HG03565 (cell line): ENCODE results near the gene ARHGAP35.

Source experiments
- ATAC-seq: cut with Tn5 transposase; IDR thresholded peaks from one replicate; pipeline ENCODE4 v1.9.1; 2021; ENCODE audit warnings: mild to moderate bottlenecking, moderate library complexity; ENCODE audit not compliant: unreplicated experiment

ARHGAP35 gene

GRCh38 chr19:46901701-46902401 lies 41.1 kb downstream of the ARHGAP35 start:
- ATAC-seq = no peak

GRCh38 chr19:46902402-46902766 lies 41.6 kb downstream of the ARHGAP35 start:
- ATAC-seq = no peak

DNA sequence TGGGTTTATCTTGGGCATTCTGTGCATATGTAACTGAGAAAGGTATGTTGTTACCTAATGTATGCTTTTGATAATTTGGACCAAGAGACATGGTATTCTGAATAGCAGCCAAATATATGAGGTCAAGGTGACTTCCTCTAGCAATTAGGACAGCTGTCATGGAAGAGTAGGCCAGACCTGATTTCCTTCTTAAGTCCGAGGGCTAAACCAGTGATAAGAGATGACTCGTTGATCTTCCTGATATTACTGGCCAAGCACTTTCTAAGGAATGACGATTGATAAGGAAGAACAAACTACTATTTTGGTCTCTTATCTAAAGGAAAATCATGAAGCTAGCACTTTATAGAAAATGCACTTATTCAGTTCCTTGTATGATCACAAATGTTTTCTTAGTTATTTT lies 42.7 kb downstream of the ARHGAP35 start:
- ATAC-seq = no peak

- ATAC-seq = no peak
Measured at GRCh38 chr19:46904114-46905060, 43.6 kb downstream of the ARHGAP35 start.

DNA sequence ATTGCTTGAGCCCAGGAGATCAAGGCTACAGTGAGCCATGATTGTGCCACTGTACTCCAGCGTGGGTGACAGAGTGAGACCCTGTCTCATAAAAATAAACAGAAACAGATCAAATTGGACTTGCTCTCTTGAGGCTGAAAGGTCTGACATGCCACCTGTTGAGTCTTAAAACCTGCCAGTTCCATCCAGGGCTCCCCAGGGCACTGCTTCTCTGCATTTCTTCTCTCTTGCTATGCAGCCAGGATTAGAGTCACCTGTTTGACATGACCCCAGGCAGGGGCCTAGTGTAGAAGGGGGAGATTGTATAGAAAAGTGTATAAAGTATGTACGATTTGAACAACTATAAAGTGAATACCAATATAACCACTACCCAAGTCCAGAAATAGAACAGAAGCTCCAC lies 45.4 kb downstream of the ARHGAP35 start:
- ATAC-seq = no peak

DNA sequence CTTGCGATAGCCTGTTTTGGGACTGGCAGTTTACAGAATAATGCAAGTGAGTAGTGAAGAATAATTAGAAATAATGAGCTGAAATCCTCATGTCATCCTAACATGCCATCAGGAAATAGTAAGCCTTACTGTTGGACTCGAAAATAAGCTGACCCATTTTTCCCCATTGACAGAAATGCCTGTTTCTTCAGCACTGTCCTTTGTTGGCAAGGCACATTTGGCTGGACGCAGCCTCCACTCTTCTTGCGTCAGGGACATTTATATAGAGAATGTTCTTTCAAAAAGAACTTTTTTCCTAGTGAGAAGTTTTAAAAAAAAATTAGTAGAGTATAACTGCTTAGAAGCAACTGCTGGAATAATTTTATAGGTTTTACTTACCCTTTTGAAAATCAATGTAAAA lies 47.1 kb downstream of the ARHGAP35 start:
- no peak for ATAC-seq

DNA sequence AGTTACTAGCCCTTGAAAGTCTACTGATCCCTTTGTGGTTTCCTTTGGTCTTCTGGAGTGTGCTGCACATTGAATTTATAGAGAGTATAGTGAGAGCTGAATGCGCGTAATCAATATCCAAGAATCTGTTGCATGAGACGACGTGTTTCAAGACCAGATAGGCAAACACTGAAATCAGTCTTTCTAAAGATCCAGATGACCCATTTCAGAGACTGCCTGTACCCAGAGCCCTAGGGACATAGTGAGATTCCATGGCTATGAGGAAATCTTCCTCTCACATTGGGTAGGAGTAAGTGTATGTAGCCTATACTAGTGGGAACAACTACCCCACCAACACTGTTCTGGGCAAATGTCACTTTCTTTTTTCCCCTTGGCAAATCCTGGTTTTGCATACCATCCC lies 48.6 kb downstream of the ARHGAP35 start:
- ATAC-seq = no peak
